ENCODE measurements around the gene DYNC1H1.

DYNC1H1 gene
- total RNA-seq: 517 to 636 (median 632) reads per million in 3 donors

- H3K4me1 ChIP-seq (ENCODE audit: control insufficient read depth, insufficient read depth, low read length, poor library complexity, severe bottlenecking): no peaks in the 10 kb centered on the region
- peaks cover 4% of the 10 kb centered on the region for H3K36me3 ChIP-seq (ENCODE audit: control insufficient read depth, insufficient read depth, low read length)
- peak within 1 kb of the TSS; percentile 99 for H3K4me3 ChIP-seq (ENCODE audit: insufficient read depth, low read depth, low read length, poor library complexity, severe bottlenecking)
- H3K9me3 ChIP-seq (ENCODE audit: control insufficient read depth, low read length): no peaks in the 10 kb centered on the region
- peak; percentile 80 to 85 (median 82) for DNase-seq
- H3K27ac ChIP-seq (ENCODE audit: insufficient read depth, low read length, poor library complexity, severe bottlenecking): peak within 1 kb of the TSS; percentile 82
- no peaks in the 10 kb centered on the region for H3K27me3 ChIP-seq (replicated peaks; ENCODE audit: control insufficient read depth, insufficient read depth, low read length, poor library complexity, severe bottlenecking)
Observed at GRCh38 chr14:101964297-101965180, at the start of gene DYNC1H1. Gene DYNC1H1, plus strand, starts transcription at chr14:101964573. Its CDS starts 119 bp downstream, at chr14:101964692.

DNA sequence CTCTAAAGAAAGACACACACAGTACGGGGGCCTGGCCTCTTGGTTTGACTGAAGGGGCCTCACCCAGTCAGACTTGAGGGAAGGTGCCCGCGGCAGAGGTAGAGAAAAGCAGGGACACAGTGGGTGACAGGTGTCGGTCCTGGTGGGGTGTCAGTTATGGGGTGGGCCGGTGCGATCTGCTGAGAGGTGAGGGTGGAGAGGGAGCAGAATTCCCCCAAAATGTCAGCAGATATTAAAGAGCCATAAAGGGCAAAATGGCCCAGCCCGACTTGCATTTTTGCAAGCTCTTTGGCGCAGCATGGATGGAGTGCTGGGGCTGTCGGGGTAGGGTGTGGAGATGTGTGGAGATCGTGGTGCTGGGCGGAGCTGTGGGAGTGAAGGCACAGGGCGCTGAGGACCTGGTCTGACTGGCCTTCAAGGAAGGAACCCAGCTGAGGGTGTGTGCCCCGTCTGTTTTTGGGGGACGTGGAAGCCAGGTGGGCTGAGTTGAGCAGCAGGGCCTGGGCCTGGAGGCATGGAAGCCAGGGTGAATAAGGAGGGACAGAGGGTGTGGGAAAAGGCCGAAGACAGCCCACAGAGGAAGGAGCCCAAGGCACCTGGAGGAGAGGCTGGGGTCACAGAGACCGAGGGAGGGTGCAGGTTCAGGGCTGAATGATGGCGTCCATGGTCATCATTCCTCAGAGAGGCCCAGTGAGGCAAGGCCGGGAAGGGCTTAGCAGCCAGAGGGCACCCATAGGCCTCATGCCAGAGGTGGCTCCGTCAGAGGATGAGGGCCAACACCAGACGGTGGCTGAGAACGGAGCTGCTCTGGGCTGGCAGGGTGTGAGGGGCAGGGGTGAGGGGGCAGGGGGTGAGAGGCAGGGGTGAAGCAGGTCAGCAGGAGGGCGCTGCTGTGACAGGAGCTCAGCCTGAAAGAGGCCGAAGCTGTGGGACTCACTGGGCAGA lies 48.2 kb upstream of the DYNC1H1 start:
- Histone ChIP-seq H3K4me1 (ENCODE audit: control insufficient read depth, insufficient read depth, low read length, poor library complexity, severe bottlenecking) (no peaks in the 10 kb centered on the region), H3K9me3 (ENCODE audit: control insufficient read depth, low read length) (no peaks in the 10 kb centered on the region), H3K27me3 (replicated peaks; ENCODE audit: control insufficient read depth, insufficient read depth, low read length, poor library complexity, severe bottlenecking) (no peaks in the 10 kb centered on the region), H3K4me3 (ENCODE audit: insufficient read depth, low read depth, low read length, poor library complexity, severe bottlenecking) (no peak overlapping the region), H3K27ac (ENCODE audit: insufficient read depth, low read length, poor library complexity, severe bottlenecking) (no peak overlapping the region), H3K36me3 (ENCODE audit: control insufficient read depth, insufficient read depth, low read length) (peaks cover 80% of the 10 kb centered on the region)
- DNase-seq: no peak

GRCh38 chr14:101916816-101917412 lies 47.5 kb upstream of the DYNC1H1 start:
- Histone ChIP-seq H3K9me3 (ENCODE audit: control insufficient read depth, low read length) (no peaks in the 10 kb centered on the region), H3K27me3 (replicated peaks; ENCODE audit: control insufficient read depth, insufficient read depth, low read length, poor library complexity, severe bottlenecking) (no peaks in the 10 kb centered on the region), H3K27ac (ENCODE audit: insufficient read depth, low read length, poor library complexity, severe bottlenecking) (no peak overlapping the region), H3K36me3 (ENCODE audit: control insufficient read depth, insufficient read depth, low read length) (peaks cover 75% of the 10 kb centered on the region), H3K4me3 (ENCODE audit: insufficient read depth, low read depth, low read length, poor library complexity, severe bottlenecking) (no peak overlapping the region), H3K4me1 (ENCODE audit: control insufficient read depth, insufficient read depth, low read length, poor library complexity, severe bottlenecking) (no peaks in the 10 kb centered on the region)
- no peak for DNase-seq

DNA sequence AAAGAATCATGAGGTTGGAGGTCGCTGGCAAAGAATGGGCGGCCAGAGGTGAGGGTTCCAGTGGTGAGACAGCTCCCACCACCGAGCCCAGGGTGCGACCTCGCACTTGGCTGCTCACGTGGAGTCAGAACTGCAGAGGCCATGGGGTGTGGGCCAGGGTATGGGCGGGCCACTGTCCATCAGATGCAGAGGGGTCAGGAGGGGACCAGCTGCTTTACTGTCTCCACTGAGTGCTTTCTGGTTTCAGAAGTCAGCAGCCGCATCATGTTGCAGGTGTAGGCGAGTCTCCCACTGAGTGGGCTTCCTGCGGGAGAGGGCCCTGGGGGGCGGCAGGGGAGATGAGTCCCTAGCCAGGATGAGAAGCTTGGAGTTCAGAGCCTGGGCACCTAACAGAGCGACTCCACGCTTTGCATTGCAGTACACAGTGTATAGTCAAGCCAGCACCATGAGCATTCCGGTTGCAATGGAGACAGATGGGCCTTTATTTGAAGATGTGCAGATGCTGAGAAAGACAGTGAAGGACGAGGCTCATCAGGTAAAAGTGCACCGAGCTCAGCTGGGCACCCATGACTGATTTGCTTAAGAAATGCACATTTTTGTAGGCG lies 46.9 kb upstream of the DYNC1H1 start:
- H3K36me3 ChIP-seq (ENCODE audit: control insufficient read depth, insufficient read depth, low read length): peaks cover 71% of the 10 kb centered on the region
- H3K27ac ChIP-seq (ENCODE audit: insufficient read depth, low read length, poor library complexity, severe bottlenecking): no peak overlapping the region
- no peak for DNase-seq
- H3K9me3 ChIP-seq (ENCODE audit: control insufficient read depth, low read length): no peaks in the 10 kb centered on the region
- no peaks in the 10 kb centered on the region for H3K27me3 ChIP-seq (replicated peaks; ENCODE audit: control insufficient read depth, insufficient read depth, low read length, poor library complexity, severe bottlenecking)
- no peak overlapping the region for H3K4me3 ChIP-seq (ENCODE audit: insufficient read depth, low read depth, low read length, poor library complexity, severe bottlenecking)
- no peaks in the 10 kb centered on the region for H3K4me1 ChIP-seq (ENCODE audit: control insufficient read depth, insufficient read depth, low read length, poor library complexity, severe bottlenecking)

DNA sequence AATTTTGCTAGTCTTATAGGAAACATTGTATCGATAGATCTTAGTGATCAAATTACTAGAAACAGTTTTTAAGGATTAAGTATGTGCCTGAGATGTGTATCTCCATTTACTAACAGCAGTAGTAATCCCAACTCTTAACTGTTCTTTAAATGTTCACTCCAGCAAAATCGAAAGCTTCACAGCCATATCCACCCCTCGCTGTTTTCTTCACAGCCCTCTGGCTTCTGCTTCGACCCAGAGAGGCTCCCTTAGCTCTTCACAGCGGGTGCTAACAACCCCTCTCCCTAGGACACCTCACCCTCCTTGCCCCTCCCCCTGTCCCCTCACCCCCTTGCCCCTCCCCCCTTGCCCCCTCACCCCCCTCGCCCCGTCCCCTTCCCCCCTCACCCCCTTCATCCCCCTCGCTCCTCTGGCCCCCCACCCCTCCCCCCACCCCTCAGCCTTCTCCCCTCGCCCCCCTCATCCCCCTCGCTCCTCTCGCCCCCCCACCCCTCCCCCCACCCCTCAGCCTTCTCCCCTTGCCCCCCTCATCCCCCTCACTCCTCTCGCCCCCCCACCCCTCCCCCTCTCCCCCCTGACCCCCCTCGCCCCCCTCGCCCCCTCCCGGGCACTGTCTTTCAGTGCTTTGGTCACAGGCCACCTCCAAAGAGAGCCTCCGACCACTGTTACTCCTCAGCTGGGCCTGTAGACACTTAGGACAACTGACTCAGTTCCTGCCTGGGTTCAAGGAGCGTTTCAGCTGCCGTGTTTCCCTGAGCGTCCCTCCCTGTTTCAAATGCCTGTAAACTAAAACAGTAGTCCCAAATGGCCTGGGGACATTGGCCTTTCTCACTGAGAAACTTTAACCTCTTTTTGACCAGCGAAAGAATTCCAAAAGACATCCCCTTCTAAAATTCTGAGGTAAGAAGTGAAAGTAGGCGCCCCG lies 46.0 kb upstream of the DYNC1H1 start:
- Histone ChIP-seq H3K4me3 (ENCODE audit: insufficient read depth, low read depth, low read length, poor library complexity, severe bottlenecking) (no peak overlapping the region), H3K27me3 (replicated peaks; ENCODE audit: control insufficient read depth, insufficient read depth, low read length, poor library complexity, severe bottlenecking) (no peaks in the 10 kb centered on the region), H3K9me3 (ENCODE audit: control insufficient read depth, low read length) (no peaks in the 10 kb centered on the region), H3K4me1 (ENCODE audit: control insufficient read depth, insufficient read depth, low read length, poor library complexity, severe bottlenecking) (no peaks in the 10 kb centered on the region), H3K27ac (ENCODE audit: insufficient read depth, low read length, poor library complexity, severe bottlenecking) (no peak overlapping the region), H3K36me3 (ENCODE audit: control insufficient read depth, insufficient read depth, low read length) (peaks cover 64% of the 10 kb centered on the region)
- no peak for DNase-seq

GRCh38 chr14:101920271-101920670 lies 44.1 kb upstream of the DYNC1H1 start:
- Histone ChIP-seq H3K27me3 (replicated peaks; ENCODE audit: control insufficient read depth, insufficient read depth, low read length, poor library complexity, severe bottlenecking) (no peaks in the 10 kb centered on the region), H3K36me3 (ENCODE audit: control insufficient read depth, insufficient read depth, low read length) (peaks cover 52% of the 10 kb centered on the region), H3K27ac (ENCODE audit: insufficient read depth, low read length, poor library complexity, severe bottlenecking) (peak overlapping the region; percentile 3), H3K4me1 (ENCODE audit: control insufficient read depth, insufficient read depth, low read length, poor library complexity, severe bottlenecking) (no peaks in the 10 kb centered on the region), H3K4me3 (ENCODE audit: insufficient read depth, low read depth, low read length, poor library complexity, severe bottlenecking) (no peak overlapping the region), H3K9me3 (ENCODE audit: control insufficient read depth, low read length) (no peaks in the 10 kb centered on the region)
- DNase-seq: no peak

DNA sequence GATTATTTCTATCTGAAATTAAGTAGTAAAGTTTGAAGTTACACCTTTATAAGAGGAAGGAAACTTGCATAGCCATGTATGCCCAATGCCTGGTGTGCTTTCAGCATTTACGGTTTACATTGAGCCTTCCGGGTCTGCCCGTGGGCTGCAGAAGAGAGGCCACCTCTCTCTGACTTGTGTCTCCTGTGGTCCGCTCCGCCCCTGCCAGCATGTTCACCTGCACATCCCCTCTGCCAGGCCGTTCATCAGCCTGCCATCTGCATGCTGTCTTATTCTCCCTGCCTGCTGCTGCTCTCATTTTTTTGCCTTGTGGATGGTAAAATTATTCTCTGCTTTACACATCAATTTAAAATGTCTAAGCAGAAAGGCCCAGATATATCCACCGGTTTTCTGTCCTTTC lies 41.5 kb upstream of the DYNC1H1 start:
- peaks cover 41% of the 10 kb centered on the region for H3K36me3 ChIP-seq (ENCODE audit: control insufficient read depth, insufficient read depth, low read length)
- H3K27me3 ChIP-seq (replicated peaks; ENCODE audit: control insufficient read depth, insufficient read depth, low read length, poor library complexity, severe bottlenecking): no peaks in the 10 kb centered on the region
- no peaks in the 10 kb centered on the region for H3K4me1 ChIP-seq (ENCODE audit: control insufficient read depth, insufficient read depth, low read length, poor library complexity, severe bottlenecking)
- H3K27ac ChIP-seq (ENCODE audit: insufficient read depth, low read length, poor library complexity, severe bottlenecking): no peak overlapping the region
- H3K4me3 ChIP-seq (ENCODE audit: insufficient read depth, low read depth, low read length, poor library complexity, severe bottlenecking): no peak overlapping the region
- no peak for DNase-seq
- H3K9me3 ChIP-seq (ENCODE audit: control insufficient read depth, low read length): no peaks in the 10 kb centered on the region

DNA sequence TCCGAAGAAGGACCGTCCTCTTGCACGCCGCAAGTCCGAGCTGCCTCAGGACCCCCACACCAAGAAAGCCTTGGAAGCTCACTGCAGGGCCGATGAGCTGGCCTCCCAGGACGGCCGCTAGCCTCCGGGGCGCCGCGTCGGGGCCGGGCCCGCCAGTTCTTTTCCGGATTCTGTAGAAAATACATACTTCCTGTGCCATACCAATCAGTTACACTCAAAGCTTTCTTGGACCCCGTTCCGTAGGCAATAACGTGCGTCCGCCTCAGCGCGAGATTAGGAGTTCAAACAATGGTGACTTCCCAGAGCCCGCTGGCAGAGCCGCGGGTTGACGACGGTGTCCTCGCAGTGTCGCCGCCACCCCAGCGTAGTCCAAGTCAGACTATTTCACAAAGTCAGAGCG lies 39.2 kb upstream of the DYNC1H1 start:
- peaks cover 36% of the 10 kb centered on the region for H3K36me3 ChIP-seq (ENCODE audit: control insufficient read depth, insufficient read depth, low read length)
- no peaks in the 10 kb centered on the region for H3K4me1 ChIP-seq (ENCODE audit: control insufficient read depth, insufficient read depth, low read length, poor library complexity, severe bottlenecking)
- H3K4me3 ChIP-seq (ENCODE audit: insufficient read depth, low read depth, low read length, poor library complexity, severe bottlenecking): no peak overlapping the region
- no peaks in the 10 kb centered on the region for H3K9me3 ChIP-seq (ENCODE audit: control insufficient read depth, low read length)
- no peaks in the 10 kb centered on the region for H3K27me3 ChIP-seq (replicated peaks; ENCODE audit: control insufficient read depth, insufficient read depth, low read length, poor library complexity, severe bottlenecking)
- no peak overlapping the region for H3K27ac ChIP-seq (ENCODE audit: insufficient read depth, low read length, poor library complexity, severe bottlenecking)
- DNase-seq: no peak

- Histone ChIP-seq H3K27me3 (replicated peaks; ENCODE audit: control insufficient read depth, insufficient read depth, low read length, poor library complexity, severe bottlenecking) (no peaks in the 10 kb centered on the region), H3K27ac (ENCODE audit: insufficient read depth, low read length, poor library complexity, severe bottlenecking) (no peak overlapping the region), H3K4me3 (ENCODE audit: insufficient read depth, low read depth, low read length, poor library complexity, severe bottlenecking) (no peak overlapping the region), H3K4me1 (ENCODE audit: control insufficient read depth, insufficient read depth, low read length, poor library complexity, severe bottlenecking) (no peaks in the 10 kb centered on the region), H3K36me3 (ENCODE audit: control insufficient read depth, insufficient read depth, low read length) (peaks cover 30% of the 10 kb centered on the region), H3K9me3 (ENCODE audit: control insufficient read depth, low read length) (no peaks in the 10 kb centered on the region)
- no peak for DNase-seq
Observed at GRCh38 chr14:101926085-101926484, 38.3 kb upstream of the DYNC1H1 start.
